Smooth muscle cell (in vitro differentiated cells): ENCODE measurements around the gene SYTL3. TPM values are rescaled to one million over a fixed set of nuclear protein-coding genes. Genes with fewer than 3 reads are reported as not detected.

Source experiments
- DNase-seq: peaks from one replicate; lab custom pipeline; 2025; ENCODE audit not compliant: unreplicated experiment; lab: John Stamatoyannopoulos, UW
- H2AFZ ChIP-seq: fragments of 200-600 bp; sonication (generic); 2 replicates; pipeline ENCODE4 v1.6.0; 2016; ENCODE audit warnings: antibody characterized with exemption, low read depth, mild to moderate bottlenecking
- H3F3A ChIP-seq: fragments of 200-600 bp; sonication (generic); 2 replicates; pipeline ENCODE4 v1.6.0; 2017; ENCODE audit warnings: antibody characterized with exemption, low read depth
- H3K27ac ChIP-seq: fragments of 200-600 bp; sonication (generic); 2 replicates; pipeline ENCODE4 v1.5.1; 2016; ENCODE audit warnings: low read depth, mild to moderate bottlenecking
- H3K27me3 ChIP-seq: fragments of 200-600 bp; sonication (generic); 2 replicates; pipeline ENCODE4 v1.6.1; 2016; ENCODE audit warnings: low read depth, mild to moderate bottlenecking
- H3K36me3 ChIP-seq: fragments of 200-600 bp; sonication (generic); 2 replicates; pipeline ENCODE4 v1.5.1; 2016; ENCODE audit warnings: low read depth
- H3K4me1 ChIP-seq: fragments of 200-600 bp; sonication (generic); 2 replicates; pipeline ENCODE4 v1.5.1; 2016; ENCODE audit warnings: low read depth
- H3K4me2 ChIP-seq: fragments of 200-600 bp; sonication (generic); 2 replicates; pipeline ENCODE4 v1.6.0; 2016; ENCODE audit warnings: mild to moderate bottlenecking
- H3K4me3 ChIP-seq: fragments of 200-600 bp; sonication (generic); 2 replicates; pipeline ENCODE4 v1.5.1; 2016; ENCODE audit warnings: mild to moderate bottlenecking
- H3K79me2 ChIP-seq: fragments of 200-600 bp; sonication (generic); 2 replicates; pipeline ENCODE4 v1.6.0; 2016; ENCODE audit warnings: low read depth, mild to moderate bottlenecking
- H3K9ac ChIP-seq: fragments of 200-600 bp; sonication (generic); 2 replicates; pipeline ENCODE4 v1.6.0; 2016; ENCODE audit warnings: low read depth
- H3K9me3 ChIP-seq: fragments of 200-600 bp; sonication (generic); replicated peaks from 2 replicates; pipeline ENCODE4 v1.5.1; 2016; ENCODE audit warnings: low read depth
- H4K20me1 ChIP-seq: fragments of 200-600 bp; sonication (generic); 2 replicates; pipeline ENCODE4 v1.6.0; 2016; ENCODE audit warnings: low read depth
- WGBS: methylation state at CpG from one replicate; pipeline ENCODE4 v1.1.7; 2016; ENCODE audit warnings: low lambda C conversion rate; 5-methylcytosine and 5-hydroxymethylcytosine counted together
- polyA plus RNA-seq: library from polyadenylated mRNA; unstranded; fragments of >200 nt; fragmentation: Nextera tagmentation; extraction: Ambion mirVana; gene quantifications from 2 replicates; pipeline ENCODE4 v1.2.1, GENCODE V29; 2016
- total RNA-seq: library from RNA; depleted of rRNA; stranded (reverse); fragments of >200 nt; gene quantifications from 2 replicates; pipeline ENCODE4 v1.2.3, GENCODE V29; 2014
- TF ChIP-seq, protein P1 (sequence below): fragments of 200-600 bp; sonication (generic); IDR thresholded peaks from 2 replicates; pipeline ENCODE4 v1.5.1; 2017; ENCODE audit warnings: borderline replicate concordance, mild to moderate bottlenecking, antibody characterized with exemption; ENCODE audit not compliant: insufficient read depth, poor library complexity, severe bottlenecking

SYTL3 gene
- total and polyA plus RNA-seq, 2 experiments from 2014 or later: 0.13 to 1.2 TPM

- no peaks in the 10 kb centered on the region for H4K20me1 ChIP-seq
- no peak for DNase-seq
- TF ChIP-seq, protein P1, sequence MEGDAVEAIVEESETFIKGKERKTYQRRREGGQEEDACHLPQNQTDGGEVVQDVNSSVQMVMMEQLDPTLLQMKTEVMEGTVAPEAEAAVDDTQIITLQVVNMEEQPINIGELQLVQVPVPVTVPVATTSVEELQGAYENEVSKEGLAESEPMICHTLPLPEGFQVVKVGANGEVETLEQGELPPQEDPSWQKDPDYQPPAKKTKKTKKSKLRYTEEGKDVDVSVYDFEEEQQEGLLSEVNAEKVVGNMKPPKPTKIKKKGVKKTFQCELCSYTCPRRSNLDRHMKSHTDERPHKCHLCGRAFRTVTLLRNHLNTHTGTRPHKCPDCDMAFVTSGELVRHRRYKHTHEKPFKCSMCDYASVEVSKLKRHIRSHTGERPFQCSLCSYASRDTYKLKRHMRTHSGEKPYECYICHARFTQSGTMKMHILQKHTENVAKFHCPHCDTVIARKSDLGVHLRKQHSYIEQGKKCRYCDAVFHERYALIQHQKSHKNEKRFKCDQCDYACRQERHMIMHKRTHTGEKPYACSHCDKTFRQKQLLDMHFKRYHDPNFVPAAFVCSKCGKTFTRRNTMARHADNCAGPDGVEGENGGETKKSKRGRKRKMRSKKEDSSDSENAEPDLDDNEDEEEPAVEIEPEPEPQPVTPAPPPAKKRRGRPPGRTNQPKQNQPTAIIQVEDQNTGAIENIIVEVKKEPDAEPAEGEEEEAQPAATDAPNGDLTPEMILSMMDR: no peak
- no peak overlapping the region for H3K4me3 ChIP-seq
- H2AFZ ChIP-seq: no peak overlapping the region
- H3K79me2 ChIP-seq: no peaks in the 10 kb centered on the region
- no peaks in the 10 kb centered on the region for H3K27me3 ChIP-seq
- H3K4me1 ChIP-seq: no peaks in the 10 kb centered on the region
- no peaks in the 10 kb centered on the region for H3K36me3 ChIP-seq
- no peaks in the 10 kb centered on the region for H3F3A ChIP-seq
- H3K9ac ChIP-seq: no peak overlapping the region
- no peak overlapping the region for H3K4me2 ChIP-seq
- WGBS: 97% methylated on average over 2 of the region's 2 CpGs
- H3K9me3 ChIP-seq: no peaks in the 10 kb centered on the region
- no peak overlapping the region for H3K27ac ChIP-seq
These were observed 30.2 kb downstream of the SYTL3 start for GRCh38 chr6:158680015-158680414.

DNA sequence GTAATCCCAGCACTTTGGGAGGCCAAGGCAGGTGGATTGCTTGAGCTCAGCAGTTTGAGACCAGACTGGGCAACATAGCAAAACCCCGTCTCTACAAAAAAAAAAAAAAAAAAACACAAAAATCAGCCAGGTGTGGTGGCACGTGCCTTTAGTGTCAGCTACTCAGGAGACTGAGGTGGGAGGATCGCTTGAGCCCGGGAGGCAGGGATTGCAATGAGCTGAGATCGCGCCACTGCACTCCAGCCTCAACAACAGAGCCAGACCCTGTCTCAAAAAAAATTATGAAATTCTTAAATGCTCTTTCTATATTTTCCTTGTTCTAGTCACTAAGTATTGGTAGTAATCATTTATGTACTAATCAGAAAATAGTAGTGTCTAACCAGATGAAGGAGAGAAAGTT lies 30.6 kb downstream of the SYTL3 start:
- TF ChIP-seq, protein P1: no peak
- Histone ChIP-seq H3K9ac (no peak overlapping the region), H3K9me3 (no peaks in the 10 kb centered on the region), H3K4me3 (no peak overlapping the region), H3K4me1 (no peaks in the 10 kb centered on the region), H3K27me3 (no peaks in the 10 kb centered on the region), H3K79me2 (no peaks in the 10 kb centered on the region), H3F3A (no peaks in the 10 kb centered on the region), H3K36me3 (no peaks in the 10 kb centered on the region), H3K27ac (no peak overlapping the region), H2AFZ (no peak overlapping the region), H4K20me1 (no peaks in the 10 kb centered on the region), H3K4me2 (no peak overlapping the region)
- DNase-seq: no peak
- 92% methylated on average over 6 of the region's 6 CpGs for WGBS

DNA sequence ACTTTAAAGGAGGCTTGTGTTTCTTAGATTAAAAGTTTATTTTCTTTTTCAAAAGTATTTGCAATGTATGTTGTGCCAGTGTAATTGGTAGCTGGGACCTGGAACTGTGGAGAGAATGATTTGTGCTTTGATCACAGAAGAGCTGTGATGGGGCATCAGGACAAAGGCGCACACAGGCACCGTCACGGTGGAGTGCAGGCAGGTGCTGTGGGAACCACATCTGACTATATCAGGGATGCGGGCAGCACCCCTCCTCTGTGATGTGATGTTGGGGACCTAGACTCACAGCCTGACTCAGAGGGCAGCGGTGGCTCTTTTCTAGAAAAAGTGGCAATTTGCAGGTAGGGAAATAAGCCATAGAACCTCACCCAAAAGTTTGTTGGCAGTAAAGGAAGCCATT lies 34.5 kb downstream of the SYTL3 start:
- Histone ChIP-seq H3K9ac (no peak overlapping the region), H2AFZ (no peak overlapping the region), H4K20me1 (no peaks in the 10 kb centered on the region), H3K27me3 (no peaks in the 10 kb centered on the region), H3K9me3 (no peaks in the 10 kb centered on the region), H3K4me2 (no peak overlapping the region), H3K4me3 (no peak overlapping the region), H3K79me2 (no peaks in the 10 kb centered on the region), H3F3A (no peaks in the 10 kb centered on the region), H3K36me3 (no peaks in the 10 kb centered on the region), H3K27ac (no peak overlapping the region), H3K4me1 (no peaks in the 10 kb centered on the region)
- no peak for DNase-seq
- WGBS: 95% methylated on average over 5 of the region's 5 CpGs
- TF ChIP-seq, protein P1: no peak

DNA sequence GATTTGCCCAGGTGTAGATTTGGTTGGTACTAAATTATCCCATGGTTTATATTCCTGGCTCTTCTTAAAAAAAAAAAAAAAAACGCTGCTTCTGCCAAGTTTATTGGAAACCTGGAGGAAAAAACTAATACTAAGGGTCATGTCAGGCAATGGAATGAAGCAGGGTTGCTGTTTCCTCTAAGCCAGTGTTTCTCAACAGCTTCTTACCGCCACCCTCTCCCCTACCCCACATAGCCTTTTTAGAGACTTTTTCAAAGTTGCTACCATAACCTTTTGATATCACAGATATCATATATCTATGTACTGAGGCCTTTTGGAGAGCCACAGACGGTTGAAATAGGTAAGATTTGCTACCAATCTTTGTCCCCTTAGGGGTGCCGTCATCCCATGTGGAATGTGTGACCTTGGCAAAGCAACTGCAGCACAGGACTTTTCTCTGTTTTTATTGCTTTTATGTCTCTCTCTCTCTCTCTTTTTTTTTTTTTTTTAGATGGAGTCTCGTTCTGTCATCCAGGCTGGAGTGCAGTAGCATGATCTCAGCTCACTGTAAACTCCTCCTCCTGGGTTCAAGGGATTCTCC lies 35.0 kb downstream of the SYTL3 start:
- Histone ChIP-seq H3K27me3 (no peaks in the 10 kb centered on the region), H3K36me3 (no peaks in the 10 kb centered on the region), H3K4me3 (no peak overlapping the region), H3K4me2 (no peak overlapping the region), H3K9ac (no peak overlapping the region), H3K4me1 (no peaks in the 10 kb centered on the region), H3K79me2 (no peaks in the 10 kb centered on the region), H3F3A (no peaks in the 10 kb centered on the region), H3K27ac (no peak overlapping the region), H4K20me1 (no peaks in the 10 kb centered on the region), H3K9me3 (no peaks in the 10 kb centered on the region), H2AFZ (no peak overlapping the region)
- no peak for DNase-seq
- TF ChIP-seq, protein P1: no peak
- WGBS: 86% methylated on average over 5 of the region's 5 CpGs
